ENCODE data around the gene CLDN7.

CLDN7 gene, protein sequence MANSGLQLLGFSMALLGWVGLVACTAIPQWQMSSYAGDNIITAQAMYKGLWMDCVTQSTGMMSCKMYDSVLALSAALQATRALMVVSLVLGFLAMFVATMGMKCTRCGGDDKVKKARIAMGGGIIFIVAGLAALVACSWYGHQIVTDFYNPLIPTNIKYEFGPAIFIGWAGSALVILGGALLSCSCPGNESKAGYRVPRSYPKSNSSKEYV

DNA sequence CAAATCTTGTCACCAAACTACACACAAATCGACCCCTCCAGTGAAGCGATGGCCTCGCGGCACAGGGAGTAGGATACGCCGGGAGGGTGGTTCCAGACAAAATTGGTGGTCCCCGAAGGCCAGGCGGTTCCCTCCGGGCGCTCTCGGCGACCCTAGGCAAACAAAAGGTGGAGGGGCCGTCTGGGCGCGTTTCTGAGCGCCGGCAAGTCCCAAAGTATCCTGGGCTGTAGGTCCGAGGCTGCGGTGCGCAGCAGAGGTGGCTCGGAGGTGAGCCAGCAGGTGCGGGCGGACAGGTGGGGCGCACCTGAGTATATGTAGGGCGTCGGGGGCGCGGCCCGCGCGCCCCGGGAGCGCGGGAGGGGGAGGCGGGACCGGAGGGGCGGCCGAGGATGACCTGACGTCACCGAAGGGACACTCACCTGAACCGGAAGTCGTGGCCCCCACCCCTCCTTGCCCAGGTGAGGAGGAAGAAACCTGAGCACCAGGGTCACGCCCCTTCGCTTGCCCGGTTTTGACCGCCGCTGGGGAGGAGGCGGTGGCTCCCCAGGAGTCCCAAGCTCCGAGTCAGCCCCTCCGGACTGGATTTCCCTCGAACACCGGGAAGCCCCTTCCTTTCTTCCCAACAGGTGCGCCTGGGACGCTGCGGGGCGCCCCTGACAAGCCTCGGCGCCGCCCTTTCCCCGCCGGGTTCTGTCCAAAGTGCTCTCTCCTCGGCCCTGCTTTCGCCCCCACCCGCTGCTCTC, at the start of gene CLDN7:
CLDN7 (minus strand) TSS at position 287 of the 743 bp plus-strand sequence. CDS start 435 bp downstream, outside the sequence.
- no peak for DNase-seq (ENCODE audit: extremely low read depth in 1 of 2, low read depth in 1 of 2)

DNA sequence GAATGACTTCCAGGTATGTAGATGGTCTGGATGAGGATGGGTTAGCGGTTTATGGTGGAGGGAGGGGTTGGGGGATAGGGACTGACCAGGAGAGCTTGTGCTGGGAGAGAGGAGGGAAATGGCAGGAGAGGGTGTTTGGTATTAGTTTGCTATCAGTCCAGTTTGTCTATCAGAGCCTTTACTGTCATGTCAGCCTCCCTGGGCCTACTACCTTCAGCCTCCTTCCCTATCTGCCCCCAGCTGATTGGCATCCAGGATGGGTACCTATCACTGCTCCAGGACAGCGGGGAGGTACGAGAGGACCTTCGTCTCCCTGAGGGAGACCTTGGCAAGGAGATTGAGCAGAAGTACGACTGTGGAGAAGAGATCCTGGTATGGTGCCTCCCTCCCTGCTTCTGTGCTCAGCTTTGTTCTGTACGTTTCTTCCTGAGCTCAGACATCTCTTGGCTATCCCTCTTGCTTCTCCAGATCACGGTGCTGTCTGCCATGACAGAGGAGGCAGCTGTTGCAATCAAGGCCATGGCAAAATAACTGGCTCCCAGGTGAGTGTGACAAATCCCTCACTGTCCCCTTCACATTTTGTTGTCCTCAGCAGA, 48.9 kb upstream of the CLDN7 start:
- DNase-seq (ENCODE audit: extremely low read depth in 1 of 2, low read depth in 1 of 2), result no peak

DNA sequence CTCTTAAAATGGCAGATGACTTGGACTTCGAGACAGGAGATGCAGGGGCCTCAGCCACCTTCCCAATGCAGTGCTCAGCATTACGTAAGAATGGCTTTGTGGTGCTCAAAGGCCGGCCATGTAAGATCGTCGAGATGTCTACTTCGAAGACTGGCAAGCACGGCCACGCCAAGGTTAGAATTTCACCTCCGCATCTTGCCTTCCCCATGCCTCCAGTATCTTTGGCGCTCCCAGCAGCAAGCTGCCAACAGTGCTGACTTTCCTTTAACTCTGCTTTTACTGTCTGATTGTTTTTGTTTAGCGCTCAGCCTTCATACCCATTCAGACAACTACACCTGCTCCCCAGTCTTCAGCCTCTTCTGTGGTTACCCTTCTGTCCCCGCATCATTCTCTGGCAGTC, 47.4 kb upstream of the CLDN7 start:
- DNase-seq (ENCODE audit: extremely low read depth in 1 of 2, low read depth in 1 of 2), result no peak

DNA sequence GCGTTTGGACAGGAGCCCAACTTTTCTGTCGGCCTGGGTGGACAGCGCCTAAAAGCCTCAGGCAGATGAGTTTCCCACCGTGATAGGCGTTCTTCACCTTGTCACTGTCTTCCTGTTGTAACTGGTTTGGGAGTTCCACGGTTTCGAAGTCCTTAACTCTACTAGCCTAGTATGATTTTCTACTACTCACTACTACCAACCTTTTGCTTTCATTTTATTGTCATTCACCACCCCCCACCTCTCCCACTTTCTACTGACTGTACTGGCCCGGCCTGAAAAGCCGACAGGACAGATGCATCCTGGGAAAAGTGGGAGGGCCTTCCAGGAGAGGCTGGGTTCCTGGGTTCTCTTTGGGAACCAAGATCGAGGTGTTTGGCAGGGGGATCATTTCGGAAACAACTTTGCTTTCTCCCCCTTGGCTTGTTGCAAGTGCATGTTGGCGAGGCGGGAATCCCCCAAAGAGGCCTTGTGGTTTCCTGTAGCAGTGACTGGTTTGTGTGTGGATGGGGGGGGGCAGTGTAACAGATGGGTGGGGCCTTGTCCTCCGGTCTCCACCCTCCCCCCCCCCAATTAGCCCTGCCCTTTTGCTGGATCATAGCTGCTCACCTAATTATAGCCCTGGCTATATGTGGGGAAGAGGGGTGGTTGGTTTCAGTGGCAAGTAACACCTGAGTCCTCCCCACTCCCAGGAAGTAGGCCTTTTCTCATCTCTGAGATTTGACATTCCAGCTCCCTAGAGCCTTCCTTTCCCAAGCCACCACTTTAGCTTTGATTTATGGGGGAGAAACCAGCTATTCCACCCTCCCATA, 46.6 kb upstream of the CLDN7 start:
- DNase-seq (ENCODE audit: extremely low read depth in 1 of 2, low read depth in 1 of 2), result peak in 1 of 2 donors; percentile 71

DNA sequence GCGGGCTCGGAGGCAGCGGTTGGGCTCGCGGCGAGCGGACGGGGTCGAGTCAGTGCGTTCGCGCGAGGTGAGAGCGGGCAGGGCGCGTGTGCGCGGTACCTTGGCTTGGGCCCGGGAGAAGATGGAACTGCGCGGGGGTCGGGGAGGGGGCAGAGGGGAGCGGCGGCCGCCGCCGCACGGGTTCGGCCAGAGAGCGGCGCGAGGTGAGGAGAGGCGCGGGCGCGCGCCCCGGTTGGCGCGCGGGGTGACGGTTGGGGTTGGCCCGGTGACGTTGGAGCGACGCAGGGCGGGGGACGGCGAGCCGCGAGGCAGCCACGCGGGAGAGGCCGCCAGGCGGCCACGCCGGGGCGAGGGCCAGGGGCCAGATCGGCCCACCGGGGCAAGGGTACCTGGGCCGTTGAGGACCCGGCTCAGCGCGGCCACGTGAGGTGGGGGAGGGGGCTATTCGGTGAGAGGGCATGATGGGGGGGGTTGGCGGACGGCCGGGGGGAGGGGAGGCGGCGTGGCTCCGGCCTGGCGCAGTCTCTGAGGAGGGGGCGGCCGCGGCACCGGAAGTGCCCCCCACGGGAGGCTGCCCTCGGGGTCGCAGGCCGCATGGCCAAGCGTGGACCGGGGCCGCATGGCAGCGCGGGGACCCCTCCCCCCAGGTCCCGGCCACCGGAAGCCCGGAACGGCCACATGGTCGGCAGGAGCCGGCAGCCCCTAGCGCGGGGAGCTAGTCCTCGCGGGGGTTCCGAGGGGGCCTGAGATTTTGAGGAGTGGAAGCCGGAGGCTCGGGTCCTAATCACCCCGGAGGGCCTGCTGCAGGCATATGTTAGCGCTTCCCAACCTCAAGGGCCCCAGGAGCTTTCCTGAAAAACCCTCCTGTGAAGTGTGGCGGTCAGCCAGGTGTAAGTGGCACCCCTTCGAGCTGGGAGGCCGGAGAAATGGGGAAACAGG, 45.7 kb upstream of the CLDN7 start:
- DNase-seq (ENCODE audit: extremely low read depth in 1 of 2, low read depth in 1 of 2), result no peak

DNA sequence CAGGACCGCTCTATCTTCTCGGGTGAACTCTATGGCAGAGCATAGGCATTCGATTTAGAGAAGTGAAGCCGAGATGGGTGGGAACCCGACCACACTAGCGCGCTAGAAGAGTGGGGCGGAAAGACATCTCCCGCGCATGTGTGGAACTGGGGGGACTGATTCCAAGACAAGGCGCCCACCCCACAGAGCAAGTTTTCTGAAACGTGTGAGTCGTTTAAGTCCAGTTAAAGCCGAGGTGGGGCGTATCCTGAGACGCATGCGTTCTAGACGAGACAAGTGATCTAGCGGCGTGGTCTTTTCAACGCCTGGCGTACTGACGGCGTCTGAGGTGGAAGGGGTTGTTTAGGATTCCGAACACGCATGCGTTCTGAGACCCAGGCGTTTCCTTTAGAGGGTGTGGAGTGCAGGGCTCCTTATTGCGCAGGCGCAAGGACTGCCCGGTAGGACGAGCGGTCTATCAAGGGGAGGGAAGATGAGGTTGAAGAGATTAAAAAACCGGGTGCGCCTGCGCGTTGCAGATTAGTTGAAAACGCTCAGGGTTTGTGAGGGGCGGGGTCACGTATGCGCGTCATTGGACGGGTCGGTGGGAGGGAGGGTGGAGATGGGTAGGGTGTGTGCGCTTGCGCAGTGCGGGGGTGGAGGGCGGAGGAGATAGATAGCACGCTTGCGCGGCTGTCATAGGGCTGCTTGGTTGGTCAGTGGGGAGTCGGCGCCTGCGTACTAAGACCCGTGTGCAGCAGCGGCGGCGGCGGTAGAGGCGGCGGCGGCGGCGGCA, 44.8 kb upstream of the CLDN7 start, which contains the start of gene EIF5A:
EIF5A (plus strand) TSS at position 718 of the 775 bp plus-strand sequence. CDS start 2,008 bp downstream, outside the sequence.
- peak; percentile 99 to 100 for DNase-seq (ENCODE audit: extremely low read depth in 1 of 2, low read depth in 1 of 2)

DNA sequence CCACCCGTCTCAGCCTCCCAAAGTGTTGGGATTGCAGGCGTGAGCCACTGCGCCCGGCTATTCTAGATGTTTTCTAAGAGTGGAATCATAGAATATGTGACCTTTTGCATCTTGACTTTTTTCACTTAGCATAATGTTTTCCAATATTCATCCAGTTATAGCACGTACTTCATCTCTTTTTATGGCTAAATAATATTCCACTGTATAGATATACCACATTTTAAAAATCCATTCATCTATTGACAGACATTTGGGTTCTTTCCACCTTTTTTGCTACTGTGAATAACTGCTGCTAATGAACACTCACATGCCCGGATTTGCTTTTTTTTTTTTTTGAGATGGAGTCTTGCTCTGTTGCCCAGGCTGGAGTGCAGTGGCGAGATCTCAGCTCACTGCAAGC, 41.9 kb upstream of the CLDN7 start:
- no peak for DNase-seq (ENCODE audit: extremely low read depth in 1 of 2, low read depth in 1 of 2)

DNA sequence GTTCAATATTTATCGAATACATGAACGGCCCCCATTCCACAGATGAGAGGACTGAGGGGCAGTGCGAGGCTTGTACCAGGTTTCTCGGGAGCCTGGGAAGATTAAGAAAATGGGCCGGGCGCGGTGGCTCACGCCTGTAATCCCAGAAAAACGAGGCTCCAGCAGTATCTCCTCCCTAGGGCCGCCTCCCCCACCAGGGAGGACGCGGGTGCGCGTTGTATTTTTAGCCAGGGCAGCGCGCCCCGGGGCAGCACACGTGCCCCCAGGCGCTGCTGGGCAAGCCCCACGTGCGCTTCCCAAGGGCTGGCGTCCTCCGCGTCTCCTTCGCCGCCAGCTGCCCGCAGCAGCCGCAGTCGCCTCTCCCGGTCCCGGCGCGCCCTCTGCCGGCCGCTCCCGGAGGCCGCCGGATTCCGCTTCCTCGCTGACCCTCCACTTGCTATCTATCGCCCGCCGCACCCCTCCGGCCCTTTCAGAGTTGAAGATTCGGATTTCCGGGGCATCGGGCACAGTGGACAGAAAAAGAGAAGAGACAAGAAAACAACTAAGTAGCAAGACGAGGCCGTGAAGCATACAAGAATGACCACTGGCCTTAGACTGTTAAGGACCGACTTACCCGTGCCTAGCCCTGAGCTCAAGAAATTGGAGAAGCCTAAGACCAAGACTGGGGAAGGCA, 34.0 kb upstream of the CLDN7 start:
- no peak for DNase-seq (ENCODE audit: extremely low read depth in 1 of 2, low read depth in 1 of 2)

DNA sequence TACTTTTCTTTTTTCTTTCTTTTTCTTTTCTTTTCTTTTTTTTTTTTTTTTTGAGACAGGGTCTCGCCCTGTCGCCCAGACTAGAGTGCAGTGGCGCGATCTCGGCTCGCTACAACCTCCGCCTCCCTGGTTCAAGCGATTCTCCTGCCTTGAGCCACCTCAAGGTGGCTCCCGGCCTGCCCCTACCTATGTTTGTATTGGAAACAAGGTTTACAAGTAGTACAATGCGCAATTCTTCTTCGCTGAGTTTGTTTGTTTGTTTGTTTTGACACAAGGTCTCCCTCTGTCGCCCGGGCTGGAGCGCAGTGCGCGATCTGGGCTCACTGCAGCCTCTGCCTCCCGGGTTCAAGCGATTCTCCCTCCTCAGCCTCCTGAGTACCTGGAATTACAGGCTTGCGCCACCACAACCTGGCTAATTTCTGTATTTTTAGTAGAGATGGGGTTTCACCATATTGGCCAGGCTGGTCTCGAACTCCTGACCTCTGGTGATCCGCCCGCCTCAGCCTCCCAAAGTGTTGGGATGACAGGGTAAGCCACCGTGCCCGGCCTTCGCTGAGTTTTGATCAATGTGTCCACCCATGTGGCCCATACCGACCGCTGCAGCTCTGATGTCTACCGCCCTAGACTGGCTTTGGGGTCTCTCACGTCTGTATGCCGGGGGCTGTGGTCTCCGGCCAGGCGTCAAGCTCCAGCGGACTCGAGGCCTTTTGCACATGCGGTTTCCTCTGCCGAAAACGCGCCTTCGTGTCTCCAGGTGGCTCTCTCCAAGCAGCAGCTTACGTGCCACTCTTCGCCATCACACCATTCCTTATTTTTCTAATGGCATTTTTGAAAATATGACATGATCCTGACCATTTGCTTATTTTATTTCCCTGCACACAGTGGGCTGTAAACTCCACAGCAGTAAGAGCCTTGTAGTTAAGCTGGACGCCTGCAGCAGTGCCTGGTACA, 33.2 kb upstream of the CLDN7 start:
- DNase-seq (ENCODE audit: extremely low read depth in 1 of 2, low read depth in 1 of 2), result no peak

DNA sequence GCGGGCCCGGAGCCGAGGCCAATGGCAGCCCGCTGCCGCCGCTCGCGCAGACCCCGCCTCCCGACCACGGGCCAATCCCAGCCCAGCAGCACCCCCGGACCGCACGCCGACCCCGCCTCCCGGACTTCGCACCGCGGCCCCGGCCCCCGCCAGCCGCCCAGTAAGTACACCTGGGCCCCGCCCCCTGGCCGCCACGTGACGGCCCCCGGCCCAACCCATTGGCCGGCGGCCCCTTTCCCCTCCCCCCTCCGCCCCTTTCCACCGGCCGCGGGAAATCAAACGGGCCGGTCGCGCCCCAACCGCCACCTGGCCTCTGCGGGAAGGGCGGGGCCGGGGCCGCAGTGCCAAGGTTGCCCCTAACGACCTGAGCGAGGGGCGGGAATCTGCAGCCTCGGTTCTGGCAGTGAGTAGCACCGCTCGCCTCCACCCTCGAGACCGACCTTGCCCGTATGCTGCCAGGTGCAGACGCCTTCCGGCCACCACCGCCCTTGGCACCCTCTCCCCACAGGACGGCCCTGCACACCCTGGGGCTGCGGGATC, 32.4 kb upstream of the CLDN7 start, which contains the start of gene YBX2:
YBX2 (minus strand) TSS at position 26 of the 540 bp plus-strand sequence. CDS start 139 bp downstream, outside the sequence.
- DNase-seq (ENCODE audit: extremely low read depth in 1 of 2, low read depth in 1 of 2), result peak in 1 of 2 donors; percentile 79

DNA sequence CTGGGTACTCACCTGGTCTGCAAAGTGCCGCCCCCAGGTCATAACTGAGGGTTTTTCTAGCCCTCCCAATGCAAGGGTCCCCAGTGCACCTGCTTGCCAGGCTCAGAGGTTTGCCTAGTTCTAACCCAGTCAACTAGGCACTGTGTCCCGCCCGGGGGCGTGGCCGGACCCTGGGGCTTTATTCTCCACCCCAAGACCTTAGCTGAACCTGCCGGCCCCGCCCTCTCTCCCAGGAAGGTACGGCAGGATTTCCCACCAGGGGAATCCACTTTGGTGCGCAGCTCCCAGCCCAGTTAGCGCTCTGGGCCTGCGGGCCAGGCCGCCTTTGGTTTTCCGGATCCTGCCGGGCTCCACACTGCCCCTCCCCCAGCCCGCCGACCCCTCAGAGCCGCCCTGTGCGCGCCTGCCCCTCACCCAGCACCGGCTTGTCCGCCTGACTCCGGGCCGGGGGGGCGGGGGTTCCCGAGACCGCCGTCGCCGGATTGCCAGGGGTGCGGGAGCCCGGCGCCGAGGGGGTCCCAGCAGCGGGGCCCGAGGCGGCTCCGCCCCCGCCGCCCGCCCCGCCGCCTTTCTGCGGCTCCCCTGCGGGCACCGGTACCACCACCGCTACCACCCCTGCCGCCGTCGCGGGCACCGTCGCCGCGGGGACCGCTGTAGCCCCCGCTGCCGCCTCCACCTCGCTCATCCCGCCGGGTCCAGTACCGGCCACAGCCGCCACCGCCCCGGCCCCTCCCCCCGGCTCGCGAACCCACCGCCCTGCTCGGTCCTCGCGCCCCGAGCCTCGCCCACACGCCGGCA, 31.7 kb upstream of the CLDN7 start:
- DNase-seq (ENCODE audit: extremely low read depth in 1 of 2, low read depth in 1 of 2), result no peak

DNA sequence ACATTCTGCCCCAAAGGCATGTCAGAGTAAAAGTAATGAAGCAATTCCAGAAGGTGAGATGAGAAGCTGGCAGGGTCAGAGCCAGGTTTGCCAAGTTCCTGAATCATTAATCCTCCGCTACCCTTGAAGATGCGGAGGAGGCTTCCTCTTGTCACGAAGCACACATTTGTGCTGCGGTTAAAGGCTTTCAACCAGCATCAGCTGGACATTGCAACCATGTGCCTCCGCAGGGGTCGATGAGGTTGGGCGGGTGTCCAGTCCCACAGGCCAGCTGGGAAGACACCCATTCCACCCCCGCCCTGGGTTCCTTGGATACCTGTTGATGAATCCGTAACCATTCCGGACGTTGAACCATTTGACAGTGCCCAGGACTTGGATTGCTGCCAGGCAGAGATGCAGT, 30.9 kb upstream of the CLDN7 start:
- no peak for DNase-seq (ENCODE audit: extremely low read depth in 1 of 2, low read depth in 1 of 2)

DNA sequence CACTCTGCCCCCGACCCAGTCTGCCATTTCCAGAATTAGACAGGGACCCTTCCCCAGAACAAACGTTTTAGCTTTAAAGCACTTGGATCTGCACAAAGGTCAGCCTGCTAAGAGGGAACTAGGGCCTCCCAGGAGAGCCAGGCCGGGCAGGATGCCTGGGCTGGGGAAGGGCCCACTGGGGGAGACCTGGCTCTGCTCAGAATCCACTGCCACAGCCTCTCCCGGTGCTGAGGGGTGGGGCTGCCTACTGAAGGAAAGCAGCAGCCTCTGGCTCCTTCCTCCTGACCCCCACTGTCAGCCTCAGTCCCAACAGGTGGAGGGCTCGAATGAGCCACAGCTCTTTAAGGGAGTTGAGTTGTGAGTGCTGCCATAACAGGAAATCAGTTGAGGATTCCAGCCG, 30.5 kb upstream of the CLDN7 start:
- no peak for DNase-seq (ENCODE audit: extremely low read depth in 1 of 2, low read depth in 1 of 2)

DNA sequence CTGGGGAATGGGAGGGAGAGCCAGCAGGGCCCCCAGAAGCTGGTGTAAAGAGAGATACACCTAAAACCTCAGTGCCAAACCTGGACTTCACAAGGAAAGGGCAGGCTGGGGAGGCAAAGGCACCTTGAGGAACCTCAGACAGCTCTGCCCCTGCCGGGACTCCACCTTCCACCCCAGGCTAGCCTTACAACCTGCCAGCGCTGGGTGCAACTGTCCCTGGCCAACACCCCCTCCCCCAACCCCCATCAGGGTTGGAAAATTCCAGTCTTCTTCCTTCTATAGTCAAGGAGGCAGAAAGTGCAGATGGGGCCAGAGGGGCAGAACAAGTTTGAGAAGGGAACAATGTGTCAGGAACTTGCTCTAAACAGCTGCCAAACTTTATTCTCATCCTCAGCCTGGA, 29.9 kb upstream of the CLDN7 start:
- no peak for DNase-seq (ENCODE audit: extremely low read depth in 1 of 2, low read depth in 1 of 2)

DNA sequence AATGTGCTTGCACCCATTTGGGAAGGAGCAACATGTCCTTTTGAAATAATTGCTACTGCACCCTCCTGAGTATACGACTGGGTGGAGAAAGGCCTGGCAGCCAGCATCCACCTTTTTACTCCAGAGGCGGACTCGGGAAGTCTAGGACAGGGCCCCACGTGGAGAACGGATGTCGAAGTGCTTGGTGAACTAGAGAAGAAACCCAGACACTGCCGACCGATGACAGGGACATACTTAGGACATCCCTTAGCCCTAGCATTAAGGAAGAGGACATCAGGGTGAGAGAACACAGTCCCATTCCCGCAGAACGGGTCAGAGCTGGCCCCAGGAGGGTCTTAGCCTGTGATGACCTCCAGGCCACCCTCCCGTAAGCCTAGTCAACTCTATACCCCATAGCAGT, 28.4 kb upstream of the CLDN7 start:
- no peak for DNase-seq (ENCODE audit: extremely low read depth in 1 of 2, low read depth in 1 of 2)

DNA sequence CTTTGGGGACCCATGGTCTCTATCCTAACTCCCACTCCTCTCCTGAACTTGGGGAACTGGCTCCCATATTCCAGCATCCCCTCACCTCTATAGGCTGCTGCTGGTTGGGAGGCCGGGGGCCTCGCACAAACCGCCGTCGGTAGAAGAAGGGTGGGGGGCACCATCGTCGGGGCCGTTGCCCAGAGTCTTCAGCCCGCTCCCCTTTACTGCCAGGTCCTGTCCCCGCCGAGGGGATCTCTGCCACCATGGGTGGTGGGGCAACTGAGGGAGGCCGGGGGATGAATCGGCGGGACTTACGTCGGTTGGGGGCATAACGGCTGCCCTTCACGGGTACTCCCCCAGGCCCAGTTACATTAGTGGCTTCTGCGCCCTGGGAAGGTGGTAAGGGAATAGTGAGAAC, 27.9 kb upstream of the CLDN7 start:
- no peak for DNase-seq (ENCODE audit: extremely low read depth in 1 of 2, low read depth in 1 of 2)

Measured in stimulated activated CD8-positive, alpha-beta memory T cell treated with anti-CD3 and anti-CD28 coated beads, Interleukin-7, amount 100 ng/mL, for 48 hours (primary cell).